OCI-LY1 (cell line): Measurements from ENCODE around the gene OR10D3.
"Not testable (repeated sequence)": the region's sequence is repeated elsewhere in the genome, so short reads cannot be mapped to it uniquely, and the experiment has no call there.

Source experiments
- H2AFZ ChIP-seq: fragments of 200-600 bp; sonication (generic), shearing (Covaris generic); 2 replicates; pipeline ENCODE4 v1.6.0; 2014; ENCODE audit warnings: antibody characterized with exemption, mild to moderate bottlenecking, low read length
- H3F3A ChIP-seq: fragments of 200-600 bp; sonication (generic), shearing (Covaris generic); 2 replicates; pipeline ENCODE4 v1.6.0; 2014; ENCODE audit warnings: mild to moderate bottlenecking, antibody characterized with exemption, low read length, moderate library complexity; ENCODE audit not compliant: insufficient read depth
- H3K27ac ChIP-seq: fragments of 200-600 bp; sonication (generic); 2 replicates; pipeline ENCODE4 v1.5.1; 2014; ENCODE audit warnings: low read length, mixed run types, mild to moderate bottlenecking, low read depth; ENCODE audit not compliant: poor library complexity, severe bottlenecking
- H3K27me3 ChIP-seq: fragments of 200-600 bp; sonication (generic); 2 replicates; pipeline ENCODE4 v1.6.0; 2014; ENCODE audit warnings: antibody characterized with exemption, mild to moderate bottlenecking, low read length, moderate library complexity; ENCODE audit not compliant: insufficient read depth
- H3K36me3 ChIP-seq: fragments of 200-600 bp; sonication (generic); 2 replicates; pipeline ENCODE4 v1.6.1; 2014; ENCODE audit warnings: mild to moderate bottlenecking, antibody characterized with exemption, low read length, moderate library complexity, mixed read lengths; ENCODE audit not compliant: insufficient read depth
- H3K4me1 ChIP-seq: fragments of 200-600 bp; sonication (generic); 2 replicates; pipeline ENCODE4 v1.5.1; 2014; ENCODE audit warnings: mild to moderate bottlenecking, low read length, moderate library complexity; ENCODE audit not compliant: insufficient read depth, severe bottlenecking
- H3K4me2 ChIP-seq: fragments of 200-600 bp; sonication (generic), shearing (Covaris generic); 2 replicates; pipeline ENCODE4 v1.6.1; 2014; ENCODE audit warnings: low read length
- H3K4me3 ChIP-seq: fragments of 200-600 bp; sonication (generic); 2 replicates; pipeline ENCODE4 v1.5.1; 2014; ENCODE audit warnings: low read length, low read depth, mild to moderate bottlenecking, mixed read lengths; ENCODE audit not compliant: poor library complexity, severe bottlenecking
- H3K79me2 ChIP-seq: fragments of 200-600 bp; shearing (Covaris generic); 2 replicates; pipeline ENCODE4 v1.6.1; 2016; ENCODE audit warnings: mixed run types, low read length, mixed read lengths; ENCODE audit not compliant: insufficient read depth
- H3K9ac ChIP-seq: fragments of 200-600 bp; sonication (generic), shearing (Covaris generic); 2 replicates; pipeline ENCODE4 v1.6.1; 2014; ENCODE audit warnings: mild to moderate bottlenecking, low read length, mixed read lengths
- H3K9me2 ChIP-seq: fragments of 200-600 bp; sonication (generic), shearing (Covaris generic); 2 replicates; pipeline ENCODE4 v1.6.1; 2014; ENCODE audit warnings: low read depth, mild to moderate bottlenecking, low read length, mixed read lengths
- H3K9me3 ChIP-seq: fragments of 200-600 bp; shearing (Covaris generic); 2 replicates; pipeline ENCODE4 v1.6.1; 2014; ENCODE audit warnings: low read length, mixed read lengths
- H4K20me1 ChIP-seq: fragments of 200-600 bp; sonication (generic), shearing (Covaris generic); 2 replicates; pipeline ENCODE4 v1.6.0; 2016; ENCODE audit warnings: mild to moderate bottlenecking, low read length; ENCODE audit not compliant: insufficient read depth
- CTCF ChIP-seq: fragments of 200-600 bp; sonication (generic), shearing (Covaris generic); IDR thresholded peaks from 2 replicates; pipeline ENCODE4 v1.5.1; 2017; ENCODE audit warnings: mild to moderate bottlenecking, antibody characterized with exemption, low read length, moderate library complexity, mixed read lengths
- EZH2 ChIP-seq: fragments of 200-600 bp; sonication (generic), shearing (Covaris generic); IDR thresholded peaks from 2 replicates; pipeline ENCODE4 v1.8.0; 2017; ENCODE audit warnings: borderline replicate concordance, mixed run types, mild to moderate bottlenecking, antibody characterized with exemption, low read length, moderate library complexity, mixed read lengths

OR10D3 gene

GRCh38 chr11:124219126-124219525, 36.0 kb downstream of the OR10D3 start:
- Histone ChIP-seq H3K27ac (no peak overlapping the region), H3K27me3 (no peaks in the 10 kb centered on the region), H3K36me3 (no peaks in the 10 kb centered on the region), H3K9me3 (no peaks in the 10 kb centered on the region), H2AFZ (no peak overlapping the region), H3K4me3 (no peak overlapping the region), H3F3A (no peaks in the 10 kb centered on the region), H3K79me2 (no peaks in the 10 kb centered on the region), H3K4me1 (no peaks in the 10 kb centered on the region), H4K20me1 (no peaks in the 10 kb centered on the region), H3K4me2 (no peak overlapping the region), H3K9ac (no peak overlapping the region), H3K9me2 (no peaks in the 10 kb centered on the region)
- no peak for TF ChIP-seq EZH2
- TF ChIP-seq CTCF = no peak

GRCh38 chr11:124222407-124222806, 39.3 kb downstream of the OR10D3 start:
- no peaks in the 10 kb centered on the region for H3K9me2 ChIP-seq
- no peak overlapping the region for H2AFZ ChIP-seq
- no peaks in the 10 kb centered on the region for H3K79me2 ChIP-seq
- no peaks in the 10 kb centered on the region for H3K27me3 ChIP-seq
- H3K9ac ChIP-seq = no peak overlapping the region
- H3K4me3 ChIP-seq = no peak overlapping the region
- no peaks in the 10 kb centered on the region for H3K4me1 ChIP-seq
- H3K9me3 ChIP-seq = no peaks in the 10 kb centered on the region
- H4K20me1 ChIP-seq = no peaks in the 10 kb centered on the region
- H3K4me2 ChIP-seq = no peak overlapping the region
- TF ChIP-seq CTCF (no peak), EZH2 (no peak)
- no peaks in the 10 kb centered on the region for H3F3A ChIP-seq
- H3K36me3 ChIP-seq = no peaks in the 10 kb centered on the region
- H3K27ac ChIP-seq = no peak overlapping the region

- not testable (repeated sequence) for H3K9me3 ChIP-seq, H3F3A ChIP-seq, H3K27ac ChIP-seq, H4K20me1 ChIP-seq, H3K27me3 ChIP-seq, H3K36me3 ChIP-seq, H3K9me2 ChIP-seq, H3K4me1 ChIP-seq, H3K79me2 ChIP-seq, H3K4me2 ChIP-seq, H2AFZ ChIP-seq, H3K4me3 ChIP-seq, H3K9ac ChIP-seq
Observed at GRCh38 chr11:124224618-124225423, 41.7 kb downstream of the OR10D3 start.

- Histone ChIP-seq H3K79me2 (no peaks in the 10 kb centered on the region), H3K4me1 (no peaks in the 10 kb centered on the region), H4K20me1 (no peaks in the 10 kb centered on the region), H3K36me3 (no peaks in the 10 kb centered on the region), H3K27me3 (no peaks in the 10 kb centered on the region), H3K4me2 (no peak overlapping the region), H3K27ac (no peak overlapping the region), H3K9me2 (no peaks in the 10 kb centered on the region), H3K4me3 (no peak overlapping the region), H2AFZ (no peak overlapping the region), H3K9ac (no peak overlapping the region), H3K9me3 (no peaks in the 10 kb centered on the region), H3F3A (no peaks in the 10 kb centered on the region)
- no peak for TF ChIP-seq EZH2
- no peak for TF ChIP-seq CTCF
Observed at GRCh38 chr11:124225471-124225870, 42.3 kb downstream of the OR10D3 start.
